Activated CD8-positive, alpha-beta T cell treated with anti-CD3 and anti-CD28 coated beads for 36 hours (primary cell): ENCODE data around the gene POLR2L. TPM values are rescaled to one million over a fixed set of nuclear protein-coding genes. Genes with fewer than 3 reads are reported as not detected.

Experiments used
- ATAC-seq: fragments of 200-7000 bp; cut with Tn5 transposase; one replicate; pipeline ENCODE4 v1.10.0; 2021; ENCODE audit warnings: mild to moderate bottlenecking, moderate library complexity
- CTCF ChIA-PET: fragments of 350-600 bp; sonication (Branson Sonifier 250); formaldehyde crosslinking; loops from one replicate; lab custom pipeline; 2021; ENCODE audit warnings: antibody characterized with exemption; lab: Charles Lee
- POLR2A ChIA-PET: fragments of 350-600 bp; sonication (Branson Sonifier 250); formaldehyde crosslinking; loops from one replicate; lab custom pipeline; 2021; ENCODE audit warnings: antibody characterized with exemption; lab: Charles Lee
- DNase-seq: peaks from one replicate; pipeline ENCODE4 v3.0.0-alpha.2; 2020
- H3K27ac Mint-ChIP-seq: one replicate; pipeline ENCODE4 v1.8.0; 2021; ENCODE audit warnings: mild to moderate bottlenecking, mixed read lengths
- H3K27me3 Mint-ChIP-seq: one replicate; pipeline ENCODE4 v1.8.0; 2021; ENCODE audit warnings: mixed read lengths
- H3K36me3 Mint-ChIP-seq: one replicate; pipeline ENCODE4 v1.8.0; 2021; ENCODE audit warnings: low read depth, mixed read lengths
- H3K4me1 Mint-ChIP-seq: one replicate; pipeline ENCODE4 v1.8.0; 2021; ENCODE audit warnings: low read depth, mixed read lengths
- H3K4me3 Mint-ChIP-seq: one replicate; pipeline ENCODE4 v1.8.0; 2021; ENCODE audit warnings: mild to moderate bottlenecking, moderate library complexity, mixed read lengths
- H3K9me3 Mint-ChIP-seq: one replicate; pipeline ENCODE4 v1.8.0; 2021; ENCODE audit warnings: mixed read lengths
- intact Hi-C: fragments of 100-400 bp; cut with micrococcal nuclease; formaldehyde crosslinking; loops from one replicate; pipeline ENCODE4 v1.10.0; 2022
- total RNA-seq, 2 experiments: library from RNA; stranded (reverse); gene quantifications; one replicate each; pipeline ENCODE4 v1.2.3, GENCODE V29; 2021
- TF ChIP-seq, protein P1 (sequence below): fragments of 200-600 bp; IDR thresholded peaks from one replicate; pipeline ENCODE4 v1.8.0; 2022; ENCODE audit warnings: antibody characterized with exemption, mild to moderate bottlenecking

The POLR2L gene
- total RNA-seq, 2 experiments from 2014 or later: 83.0 to 89.2 TPM

DNA sequence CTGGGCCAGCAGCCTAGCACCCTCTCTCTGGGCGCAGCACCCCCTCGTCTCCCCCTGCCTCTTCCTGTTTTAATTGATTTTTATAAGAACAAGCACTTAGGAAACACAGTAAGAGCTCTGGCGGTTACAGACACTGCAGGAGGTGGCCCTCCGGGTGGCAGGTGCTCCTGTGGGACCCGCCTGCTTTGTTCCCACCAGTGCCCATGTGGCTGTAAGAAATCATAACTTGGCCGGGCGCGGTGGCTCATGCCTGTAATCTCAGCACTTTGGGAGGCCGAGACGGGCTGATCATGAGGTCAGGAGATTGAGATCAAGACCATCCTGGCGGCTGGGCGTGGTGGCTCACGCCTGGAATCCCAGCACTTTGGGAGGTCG, 18.8 kb upstream of the POLR2L start:
- DNase-seq: no peak
- Mint-ChIP-seq H3K4me1 (peaks cover 3% of the 10 kb centered on the region), H3K4me3 (no peak overlapping the region), H3K27ac (no peak overlapping the region), H3K9me3 (no peaks in the 10 kb centered on the region), H3K27me3 (no peaks in the 10 kb centered on the region), H3K36me3 (no peaks in the 10 kb centered on the region)
- intact Hi-C loops: no loop called here
- TF ChIP-seq, protein P1, sequence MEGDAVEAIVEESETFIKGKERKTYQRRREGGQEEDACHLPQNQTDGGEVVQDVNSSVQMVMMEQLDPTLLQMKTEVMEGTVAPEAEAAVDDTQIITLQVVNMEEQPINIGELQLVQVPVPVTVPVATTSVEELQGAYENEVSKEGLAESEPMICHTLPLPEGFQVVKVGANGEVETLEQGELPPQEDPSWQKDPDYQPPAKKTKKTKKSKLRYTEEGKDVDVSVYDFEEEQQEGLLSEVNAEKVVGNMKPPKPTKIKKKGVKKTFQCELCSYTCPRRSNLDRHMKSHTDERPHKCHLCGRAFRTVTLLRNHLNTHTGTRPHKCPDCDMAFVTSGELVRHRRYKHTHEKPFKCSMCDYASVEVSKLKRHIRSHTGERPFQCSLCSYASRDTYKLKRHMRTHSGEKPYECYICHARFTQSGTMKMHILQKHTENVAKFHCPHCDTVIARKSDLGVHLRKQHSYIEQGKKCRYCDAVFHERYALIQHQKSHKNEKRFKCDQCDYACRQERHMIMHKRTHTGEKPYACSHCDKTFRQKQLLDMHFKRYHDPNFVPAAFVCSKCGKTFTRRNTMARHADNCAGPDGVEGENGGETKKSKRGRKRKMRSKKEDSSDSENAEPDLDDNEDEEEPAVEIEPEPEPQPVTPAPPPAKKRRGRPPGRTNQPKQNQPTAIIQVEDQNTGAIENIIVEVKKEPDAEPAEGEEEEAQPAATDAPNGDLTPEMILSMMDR: no peak
- ChIA-PET POLR2A (no interaction called here), CTCF (no interaction called here)
- no peak for ATAC-seq

DNA sequence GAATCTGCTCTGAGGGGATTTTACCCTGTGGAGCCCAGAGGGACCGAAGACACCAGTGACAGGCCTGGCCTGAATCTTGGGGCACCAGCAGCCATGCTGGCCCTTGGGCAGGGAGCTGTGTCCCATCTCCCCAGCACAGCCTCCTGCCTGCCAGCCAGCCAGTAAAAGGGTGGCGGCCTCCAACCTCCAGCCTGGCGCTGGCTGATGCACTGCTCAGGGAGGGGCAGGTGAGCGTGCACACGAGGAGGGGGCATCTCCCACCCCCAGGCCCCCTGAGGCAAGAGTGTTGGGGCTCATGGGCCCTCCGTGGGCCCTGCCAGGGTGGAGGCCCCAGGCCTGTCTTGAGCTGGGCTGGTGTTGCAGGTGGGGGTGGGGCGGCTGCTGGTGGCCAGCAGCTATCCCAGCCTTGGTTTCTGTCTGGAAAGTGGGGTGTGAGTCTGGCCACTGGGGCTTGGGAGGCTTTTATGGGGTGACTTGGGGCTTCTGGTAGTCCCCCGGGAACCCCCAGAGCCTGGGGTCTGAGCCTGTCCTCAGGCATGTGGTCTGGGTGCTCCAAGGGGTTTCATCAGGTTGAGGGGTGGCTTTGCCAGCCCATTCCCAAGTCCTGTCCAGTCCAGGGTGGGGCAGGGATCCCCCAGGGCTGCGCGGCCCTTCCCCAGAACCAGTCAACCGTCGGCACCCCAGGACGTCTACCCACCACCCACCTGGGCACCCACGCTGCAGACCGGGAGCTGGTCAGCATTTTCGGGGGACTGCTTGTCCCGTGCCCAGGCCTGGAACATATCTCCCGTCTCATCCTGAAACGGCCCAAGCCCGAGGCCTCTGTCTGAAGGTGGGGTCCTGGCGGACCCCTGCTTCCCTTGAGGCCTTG, 18.1 kb upstream of the POLR2L start:
- CTCF ChIA-PET: no interaction called here

DNA sequence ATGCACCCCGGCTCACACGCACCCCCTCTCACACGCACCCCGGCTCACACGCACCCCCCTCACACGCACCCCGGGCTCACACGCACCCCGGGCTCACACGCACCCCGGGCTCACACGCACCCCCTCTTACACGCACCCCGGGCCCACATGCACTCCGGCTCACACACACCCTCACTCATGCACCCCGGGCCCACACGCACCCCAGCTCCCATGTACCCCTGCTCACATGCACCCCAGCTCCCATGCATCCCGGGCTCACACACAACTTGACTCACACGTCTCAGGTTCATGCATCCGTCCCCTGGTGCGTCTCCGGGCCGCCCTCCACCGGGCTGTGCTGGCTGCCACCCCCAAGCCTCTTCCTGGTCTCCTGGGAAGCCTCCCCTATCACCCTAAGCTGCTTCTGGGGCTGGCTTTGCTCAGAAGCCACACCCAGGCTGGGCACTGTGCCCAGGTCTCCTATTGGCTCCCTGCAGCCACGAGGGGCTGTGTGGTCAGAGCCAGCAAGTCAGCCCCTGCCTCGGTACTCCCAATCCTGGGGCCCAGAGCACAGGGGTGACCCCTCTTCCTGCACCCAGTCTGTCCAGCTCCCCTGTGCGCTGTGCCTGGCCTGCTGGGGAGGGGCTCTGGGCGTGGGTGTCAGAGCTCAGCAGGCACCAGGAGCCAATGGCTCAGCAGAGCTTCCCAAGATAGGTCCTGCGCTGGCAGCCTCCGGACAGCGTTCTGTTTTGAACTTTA, 17.2 kb upstream of the POLR2L start:
- ATAC-seq: no peak
- TF ChIP-seq, protein P1: no peak
- Mint-ChIP-seq H3K27me3 (no peaks in the 10 kb centered on the region), H3K27ac (no peak overlapping the region), H3K9me3 (no peaks in the 10 kb centered on the region), H3K4me3 (no peak overlapping the region), H3K36me3 (no peaks in the 10 kb centered on the region), H3K4me1 (peaks cover 3% of the 10 kb centered on the region)
- CTCF ChIA-PET: no interaction called here
- DNase-seq: no peak
- POLR2A ChIA-PET: no interaction called here
- intact Hi-C loops: no loop called here

More for the DNA sequence above, 18.1 kb upstream of the POLR2L start:
- no peaks in the 10 kb centered on the region for H3K36me3 Mint-ChIP-seq
- ATAC-seq (no peak), DNase-seq (no peak)
- peaks cover 3% of the 10 kb centered on the region for H3K4me1 Mint-ChIP-seq
- TF ChIP-seq, protein P1: no peak
- no peak overlapping the region for H3K27ac Mint-ChIP-seq
- intact Hi-C loops: no loop called here
- H3K9me3 Mint-ChIP-seq: no peaks in the 10 kb centered on the region
- POLR2A ChIA-PET: interaction anchor here (0.9 kb wide), 1 partner anchor 20 kb away, joined by 3 read pairs; no protein-coding TSS in a partner anchor
- H3K27me3 Mint-ChIP-seq: no peaks in the 10 kb centered on the region
- no peak overlapping the region for H3K4me3 Mint-ChIP-seq

DNA sequence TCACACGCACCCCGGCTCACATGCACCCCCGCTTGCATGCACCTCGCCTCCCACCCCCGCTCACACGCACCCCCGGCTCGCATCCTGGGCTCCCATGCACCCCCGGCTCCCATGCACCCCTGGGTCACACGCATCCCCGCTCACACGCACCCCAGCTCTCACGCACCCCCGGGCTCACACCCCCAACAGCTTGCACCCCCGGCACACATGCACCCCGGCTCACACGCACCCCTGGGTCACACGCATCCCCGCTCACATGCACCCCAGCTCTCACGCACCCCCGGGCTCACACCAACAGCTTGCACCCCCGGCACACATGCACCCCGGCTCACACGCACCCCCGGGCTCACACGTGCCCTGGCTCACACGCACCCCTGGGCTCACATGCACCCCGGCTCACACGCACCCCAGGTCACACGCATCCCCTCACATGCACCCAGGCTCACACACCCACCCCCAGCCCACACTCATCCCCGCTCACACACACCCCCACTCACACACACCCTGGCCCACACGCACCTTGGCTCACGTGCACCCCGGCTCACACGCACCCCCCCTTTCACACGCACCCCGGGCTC, 16.5 kb upstream of the POLR2L start:
- POLR2A ChIA-PET: no interaction called here
- Mint-ChIP-seq H3K4me3 (no peak overlapping the region), H3K27ac (no peak overlapping the region), H3K9me3 (no peaks in the 10 kb centered on the region), H3K27me3 (no peaks in the 10 kb centered on the region), H3K4me1 (peaks cover 3% of the 10 kb centered on the region), H3K36me3 (no peaks in the 10 kb centered on the region)
- intact Hi-C loops: no loop called here
- CTCF ChIA-PET: no interaction called here
- TF ChIP-seq, protein P1: no peak
- ATAC-seq (no peak), DNase-seq (no peak)
